Hematopoietic multipotent progenitor cell treated with erythropoietin and hydrocortisone succinate and interleukin-3 and kit ligand, for 15 days (in vitro differentiated cells): ENCODE measurements around the gene TMF1.

Experiments
- DNase-seq: peaks from one replicate; pipeline ENCODE4 v3.0.0-alpha.2; 2015; ENCODE audit warnings: low spot score

Gene TMF1

DNA sequence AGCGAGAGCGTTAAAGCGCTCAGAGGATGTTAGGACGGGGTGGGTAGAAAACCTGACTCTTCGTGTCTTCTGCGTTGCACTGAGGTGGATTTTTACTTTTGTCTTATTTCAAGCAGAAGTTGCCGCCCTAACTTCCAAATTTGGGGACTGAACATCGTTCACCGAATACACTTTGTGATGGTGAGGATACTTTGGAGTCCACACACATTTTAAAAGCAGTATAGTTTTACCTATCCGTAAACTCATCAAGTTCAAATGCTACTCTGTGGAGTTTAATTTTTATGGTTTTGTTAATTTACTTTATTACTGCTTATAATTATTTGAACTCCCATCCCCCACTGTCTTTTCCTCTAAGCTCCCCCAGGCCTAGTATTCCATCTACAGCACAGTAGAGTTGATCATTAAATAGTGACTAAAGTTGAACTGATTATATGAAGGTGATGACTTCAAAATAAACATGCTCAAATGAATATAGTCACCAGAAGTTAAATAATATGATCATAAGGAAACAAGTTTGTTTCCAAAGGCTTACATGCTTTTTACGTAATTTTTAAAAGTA lies 38.0 kb downstream of the TMF1 start:
- DNase-seq: no peak

- peak; percentile 83 for DNase-seq
Observed at GRCh38 chr3:69013253-69014021, 38.7 kb downstream of the TMF1 start, which contains the start of gene EOGT. TSS of gene EOGT (minus strand) at chr3:69013684. CDS start at chr3:69009846, 3,838 bp downstream.

DNA sequence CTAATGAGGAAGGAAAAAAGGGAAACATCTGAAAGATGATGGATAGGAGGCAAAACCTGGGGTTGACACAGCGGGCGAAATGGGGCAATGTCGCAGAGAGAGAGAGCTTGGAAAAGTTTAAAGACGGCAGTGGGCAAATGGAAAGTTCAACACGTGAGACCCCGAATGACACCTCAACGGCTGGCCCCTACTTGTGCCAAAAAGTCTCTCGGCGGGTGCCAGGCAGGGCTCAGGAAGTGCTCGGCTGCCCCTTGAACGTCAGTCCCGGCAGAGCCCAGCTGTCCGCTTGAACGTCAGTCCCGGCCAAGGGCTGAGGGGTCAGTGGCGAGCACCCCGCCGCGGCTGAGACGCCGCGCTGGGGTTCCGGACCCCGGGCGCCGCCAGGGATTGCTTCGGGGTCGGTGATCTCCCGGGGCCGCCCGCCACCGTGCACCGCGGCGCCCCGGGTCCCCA lies 39.3 kb downstream of the TMF1 start:
- DNase-seq: no peak

DNA sequence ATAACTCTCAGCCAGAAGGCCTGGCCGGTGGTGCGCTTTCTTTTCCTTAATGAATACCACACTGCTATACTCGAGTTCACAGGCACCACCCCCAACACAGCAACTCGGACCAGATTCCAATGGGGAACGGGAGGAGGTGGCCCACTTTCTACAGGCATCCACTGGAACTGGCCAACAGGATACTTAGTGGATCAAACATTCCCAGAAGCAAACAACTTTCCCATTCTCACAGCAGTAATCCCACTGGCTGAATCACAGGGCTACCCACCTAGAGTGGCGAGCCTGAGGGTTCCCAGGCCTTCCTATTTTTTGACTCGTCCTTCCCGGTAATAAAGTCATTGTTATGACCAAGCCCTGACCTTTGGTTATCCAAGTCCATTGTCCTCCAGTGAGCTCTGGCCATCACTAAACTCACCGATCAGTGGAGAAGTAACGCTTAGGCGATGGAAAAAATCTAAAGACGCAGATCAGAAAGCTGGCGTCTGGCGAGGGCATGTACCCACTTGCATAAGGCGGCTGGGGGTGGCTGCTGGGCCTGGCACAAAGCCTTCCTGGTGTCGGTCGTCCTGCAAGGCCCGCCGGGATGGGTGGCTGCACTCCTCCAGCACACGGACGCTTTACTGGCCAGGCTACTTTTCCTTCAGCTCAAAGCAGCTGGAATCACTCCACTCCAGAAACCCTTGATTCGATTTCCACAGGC lies 39.9 kb downstream of the TMF1 start:
- DNase-seq: no peak

- no peak for DNase-seq
Observed at GRCh38 chr3:69011096-69011730, 40.9 kb downstream of the TMF1 start.

DNA sequence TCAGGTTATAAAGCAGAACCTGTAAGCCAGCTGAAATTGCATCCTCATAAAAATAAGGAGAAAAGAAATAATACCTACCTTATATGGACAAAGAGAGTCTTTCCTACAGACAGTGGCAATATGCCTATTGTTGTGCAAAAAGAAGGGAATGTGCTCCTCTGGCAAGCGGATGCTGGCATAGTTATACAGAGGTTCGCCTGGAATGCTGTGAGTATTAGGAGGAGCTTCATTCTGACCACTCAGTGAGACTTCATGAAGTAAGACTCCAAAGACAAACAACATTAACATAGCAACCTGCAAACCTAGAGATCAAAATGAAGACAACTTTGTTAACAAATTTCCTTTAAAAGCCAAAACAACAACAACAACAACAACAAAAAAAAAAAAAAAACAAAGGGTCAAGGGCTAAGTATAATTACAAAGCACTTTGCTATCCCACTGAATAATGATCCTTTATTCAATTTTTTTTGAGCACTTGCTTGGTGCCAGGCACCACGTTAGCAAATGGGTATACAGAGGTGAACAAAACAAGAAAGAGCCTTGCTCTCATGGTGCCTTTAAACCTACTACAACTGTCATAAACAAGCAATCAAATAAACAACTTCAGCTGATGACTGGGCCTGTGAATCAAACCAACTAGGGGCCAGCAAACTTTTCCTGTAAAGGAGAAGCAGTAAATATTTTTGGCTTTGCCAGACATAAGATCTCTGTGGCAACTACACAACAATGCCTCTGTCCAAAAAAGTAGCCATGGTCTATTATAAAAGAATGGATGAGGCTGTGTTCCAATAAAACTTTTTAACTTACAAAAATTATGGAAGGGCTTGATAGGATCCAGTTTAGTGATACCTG lies 42.3 kb downstream of the TMF1 start:
- no peak for DNase-seq

DNA sequence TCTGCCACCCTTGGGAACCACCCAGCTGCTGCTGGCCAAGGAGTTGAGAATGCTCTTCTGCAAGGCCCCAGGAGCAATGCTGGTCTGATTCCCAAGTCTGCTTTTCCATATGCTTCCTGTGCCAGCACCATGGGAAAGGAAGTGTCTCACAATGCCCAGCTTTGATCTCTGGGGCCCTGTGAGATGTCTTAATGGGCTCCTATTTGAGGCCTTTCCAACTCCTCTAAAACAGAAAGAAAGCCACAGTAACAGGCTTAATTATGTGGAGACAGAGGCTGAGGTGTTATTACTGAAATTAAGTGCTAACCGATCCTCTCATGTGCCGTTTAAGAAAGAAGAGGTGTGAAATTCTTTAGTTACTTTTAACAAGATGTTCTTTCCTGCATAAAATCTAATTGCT lies 43.2 kb downstream of the TMF1 start:
- no peak for DNase-seq

DNA sequence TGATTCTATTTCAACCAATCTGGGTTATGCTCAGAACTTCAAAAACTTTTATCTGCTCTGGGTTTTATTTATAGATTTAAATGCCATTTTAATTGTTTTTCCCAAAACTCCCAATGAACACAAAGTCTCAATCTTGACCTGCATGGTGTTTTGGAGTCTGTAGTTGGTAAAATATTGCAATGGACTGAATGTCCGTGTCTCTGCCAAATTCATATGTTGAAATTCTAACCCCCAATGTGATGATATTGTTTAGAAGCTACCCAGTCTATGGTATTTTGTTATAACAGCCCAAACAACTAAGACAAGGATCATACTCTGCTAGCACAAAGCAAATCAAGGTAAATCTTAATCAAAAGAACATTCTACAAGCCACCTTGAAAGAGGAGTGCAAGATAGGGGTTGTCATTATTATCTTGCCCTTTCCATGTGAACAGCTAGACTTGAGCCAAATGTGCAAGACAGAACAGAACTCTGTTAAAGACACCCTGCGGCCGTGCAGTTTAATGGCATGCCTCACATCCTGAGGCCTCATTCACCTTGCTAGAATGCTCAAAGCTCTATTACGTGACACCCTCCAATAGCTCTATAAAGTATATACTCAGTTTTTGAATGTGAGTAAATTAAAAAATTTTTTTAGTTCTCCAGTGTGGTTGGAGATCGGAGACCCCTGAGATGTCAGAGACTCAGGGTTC lies 46.2 kb downstream of the TMF1 start:
- no peak for DNase-seq

- no peak for DNase-seq
Observed at GRCh38 chr3:69005071-69005790, 46.9 kb downstream of the TMF1 start.

GRCh38 chr3:69004138-69004537 lies 48.0 kb downstream of the TMF1 start:
- DNase-seq: no peak

DNA sequence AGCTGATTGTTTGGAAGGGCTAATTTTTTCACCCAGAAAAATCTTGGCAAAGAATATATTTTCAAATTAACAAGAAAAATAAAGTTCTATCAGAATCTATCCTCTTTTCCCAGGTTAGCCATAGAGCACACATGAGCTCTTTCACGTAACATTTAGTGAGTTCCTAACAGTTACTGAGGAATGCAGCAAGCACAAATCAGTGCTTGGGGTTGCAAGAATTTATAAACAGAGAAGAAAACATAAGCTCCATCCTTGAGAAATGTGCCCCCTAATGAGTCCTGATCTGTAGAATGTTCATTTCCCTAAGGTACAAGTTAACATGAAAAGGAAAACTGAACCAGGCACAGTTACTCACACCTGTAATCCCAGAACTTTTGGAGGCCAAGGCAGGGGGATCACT lies 52.5 kb downstream of the TMF1 start:
- no peak for DNase-seq

- no peak for DNase-seq
Observed at GRCh38 chr3:68999158-68999557, 53.0 kb downstream of the TMF1 start.

- DNase-seq: no peak
Observed at GRCh38 chr3:68997887-68998286, 54.2 kb downstream of the TMF1 start.

DNA sequence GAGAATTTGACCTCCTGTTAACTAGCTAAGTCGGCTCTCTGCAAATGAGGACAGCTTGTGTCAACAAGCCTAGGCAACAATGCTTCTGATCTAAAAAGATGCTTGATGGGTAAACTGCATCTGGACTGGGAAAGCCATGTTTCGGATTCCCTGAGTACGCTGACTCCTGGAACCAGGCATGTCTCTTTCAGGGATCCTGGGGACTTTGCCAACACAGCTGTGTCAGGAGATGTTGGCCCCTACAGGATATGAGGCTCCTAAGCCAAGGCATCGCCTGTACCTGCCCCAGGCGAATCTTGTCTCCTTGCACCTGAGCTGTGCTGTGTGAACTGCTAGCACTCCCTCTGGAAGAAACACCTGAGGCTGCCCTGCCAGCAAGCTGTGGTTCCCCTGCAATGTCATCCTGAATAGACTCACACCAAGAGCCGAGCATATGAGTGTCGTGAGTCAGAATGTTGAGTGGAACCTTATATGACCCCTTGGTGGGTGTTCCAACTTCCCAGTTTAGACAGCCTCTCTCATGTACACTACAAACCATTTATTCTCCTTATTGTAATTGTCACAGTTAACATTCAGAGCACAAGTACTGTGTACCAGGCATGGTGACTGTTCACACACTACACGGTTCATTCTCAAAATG lies 55.7 kb downstream of the TMF1 start:
- DNase-seq: no peak

- no peak for DNase-seq
Observed at GRCh38 chr3:68988740-68989139, 63.4 kb downstream of the TMF1 start.

DNA sequence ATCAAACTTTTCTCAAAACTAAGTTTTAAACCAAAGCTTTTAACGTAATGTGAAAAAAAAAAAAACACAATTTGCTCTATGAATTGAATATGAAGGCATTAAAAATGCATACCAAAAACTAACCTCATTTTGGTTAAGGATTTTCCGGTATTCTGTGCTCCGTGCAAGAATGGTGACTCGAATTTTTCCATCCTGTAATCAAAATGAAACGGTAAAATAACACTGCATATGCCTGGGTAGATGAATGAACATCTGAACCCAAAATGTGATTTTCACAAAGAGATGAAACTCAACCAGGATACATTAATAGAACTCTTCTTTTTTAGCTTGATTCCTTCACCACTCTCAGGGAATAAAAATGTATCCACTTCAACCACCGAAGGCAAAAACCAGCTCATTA lies 64.8 kb downstream of the TMF1 start:
- no peak for DNase-seq

DNA sequence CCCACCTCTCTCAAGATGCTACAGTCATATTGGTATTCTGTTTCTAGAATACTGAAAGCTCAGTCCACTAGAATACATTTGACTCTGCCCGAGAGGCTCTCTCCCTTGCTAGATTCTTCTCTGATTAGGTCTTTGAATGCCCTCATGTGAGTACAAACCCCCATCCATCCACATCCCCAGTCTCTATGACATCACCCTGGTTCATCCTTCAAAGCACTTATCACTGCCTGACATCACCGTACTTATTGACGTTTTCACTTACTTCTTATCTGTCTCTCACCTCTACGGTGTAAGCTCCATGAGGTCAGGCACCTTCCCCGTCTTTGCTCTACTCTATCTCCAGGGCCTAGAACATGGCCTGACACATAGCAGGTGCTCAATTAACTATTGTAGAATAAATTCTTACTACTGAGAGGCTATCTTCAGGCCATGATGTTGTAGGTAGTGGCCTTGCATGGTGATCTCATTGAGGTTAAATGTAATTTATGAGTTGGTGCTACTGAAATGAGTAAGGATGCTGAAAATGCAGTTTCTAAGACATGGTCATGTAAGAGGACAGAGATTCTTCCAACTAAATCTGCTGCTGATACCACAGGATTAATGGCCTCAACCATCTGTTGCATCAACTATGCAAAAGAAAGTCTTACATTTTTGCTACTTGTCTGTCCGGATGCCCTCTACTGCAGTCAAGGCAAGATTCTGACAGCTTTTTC lies 65.5 kb downstream of the TMF1 start:
- no peak for DNase-seq

- DNase-seq: no peak
Observed at GRCh38 chr3:68985146-68985790, 66.9 kb downstream of the TMF1 start.

DNA sequence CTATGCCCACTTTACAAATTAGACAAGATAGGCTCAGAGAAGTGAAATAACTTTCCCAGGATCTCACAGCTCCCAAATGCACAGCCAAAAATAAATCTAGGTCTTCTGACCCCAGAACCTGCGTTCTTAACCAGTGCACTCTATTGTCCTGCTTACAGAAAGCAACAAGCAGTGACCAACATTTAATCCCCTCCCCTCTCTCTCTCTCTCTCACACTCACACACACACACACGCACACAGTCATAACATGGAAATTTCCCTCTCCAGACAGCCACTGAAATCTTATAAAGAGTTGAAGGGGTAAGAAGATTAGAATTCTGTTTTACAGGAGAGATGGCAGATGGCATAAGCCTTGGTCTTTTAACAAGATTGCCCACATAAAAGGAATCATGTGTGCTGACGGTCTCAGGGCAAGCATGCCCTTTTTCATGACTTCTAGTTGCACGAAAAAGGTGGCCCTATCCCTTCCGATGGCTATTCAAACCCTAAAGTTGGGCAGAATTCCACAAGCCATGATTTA lies 68.1 kb downstream of the TMF1 start:
- DNase-seq: no peak
